Ishikawa (cell line): Measurements from ENCODE around the gene SLC49A4.

ENCODE experiments used
- CEBPB ChIP-seq: IDR thresholded peaks from 2 replicates; pipeline ENCODE4 v1.6.1; 2012
- CREB1 ChIP-seq: IDR thresholded peaks from 2 replicates; pipeline ENCODE4 v1.6.1; 2012; ENCODE audit warnings: low read depth
- EGR1 ChIP-seq: IDR thresholded peaks from 2 replicates; pipeline ENCODE4 v1.6.1; 2012
- EP300 ChIP-seq: IDR thresholded peaks from 2 replicates; pipeline ENCODE4 v1.6.1; 2012; ENCODE audit warnings: borderline replicate concordance
- FOXM1 ChIP-seq: IDR thresholded peaks from 2 replicates; pipeline ENCODE4 v1.6.1; 2012; ENCODE audit warnings: low read depth, borderline replicate concordance
- NFIC ChIP-seq: IDR thresholded peaks from 2 replicates; pipeline ENCODE4 v1.6.1; 2012
- RAD21 ChIP-seq: IDR thresholded peaks from 2 replicates; pipeline ENCODE4 v1.6.1; 2012; ENCODE audit warnings: low read depth
- TAF1 ChIP-seq: IDR thresholded peaks from 2 replicates; pipeline ENCODE4 v1.6.1; 2012; ENCODE audit warnings: low read depth, mild to moderate bottlenecking
- TCF12 ChIP-seq: IDR thresholded peaks from 2 replicates; pipeline ENCODE4 v1.6.1; 2012; ENCODE audit warnings: low read depth
- TEAD4 ChIP-seq: IDR thresholded peaks from 2 replicates; pipeline ENCODE4 v1.6.1; 2012
- YY1 ChIP-seq: IDR thresholded peaks from 2 replicates; pipeline ENCODE4 v1.6.1; 2012; ENCODE audit warnings: low read depth
- TF ChIP-seq, protein P1 (sequence below): IDR thresholded peaks from 2 replicates; pipeline ENCODE4 v1.6.1; 2012
- TF ChIP-seq, protein P2 (sequence below): IDR thresholded peaks from 2 replicates; pipeline ENCODE4 v1.6.1; 2012; ENCODE audit warnings: low read depth, mild to moderate bottlenecking
- TF ChIP-seq, protein P3 (sequence below): IDR thresholded peaks from 2 replicates; pipeline ENCODE4 v1.6.1; 2012

DNA sequence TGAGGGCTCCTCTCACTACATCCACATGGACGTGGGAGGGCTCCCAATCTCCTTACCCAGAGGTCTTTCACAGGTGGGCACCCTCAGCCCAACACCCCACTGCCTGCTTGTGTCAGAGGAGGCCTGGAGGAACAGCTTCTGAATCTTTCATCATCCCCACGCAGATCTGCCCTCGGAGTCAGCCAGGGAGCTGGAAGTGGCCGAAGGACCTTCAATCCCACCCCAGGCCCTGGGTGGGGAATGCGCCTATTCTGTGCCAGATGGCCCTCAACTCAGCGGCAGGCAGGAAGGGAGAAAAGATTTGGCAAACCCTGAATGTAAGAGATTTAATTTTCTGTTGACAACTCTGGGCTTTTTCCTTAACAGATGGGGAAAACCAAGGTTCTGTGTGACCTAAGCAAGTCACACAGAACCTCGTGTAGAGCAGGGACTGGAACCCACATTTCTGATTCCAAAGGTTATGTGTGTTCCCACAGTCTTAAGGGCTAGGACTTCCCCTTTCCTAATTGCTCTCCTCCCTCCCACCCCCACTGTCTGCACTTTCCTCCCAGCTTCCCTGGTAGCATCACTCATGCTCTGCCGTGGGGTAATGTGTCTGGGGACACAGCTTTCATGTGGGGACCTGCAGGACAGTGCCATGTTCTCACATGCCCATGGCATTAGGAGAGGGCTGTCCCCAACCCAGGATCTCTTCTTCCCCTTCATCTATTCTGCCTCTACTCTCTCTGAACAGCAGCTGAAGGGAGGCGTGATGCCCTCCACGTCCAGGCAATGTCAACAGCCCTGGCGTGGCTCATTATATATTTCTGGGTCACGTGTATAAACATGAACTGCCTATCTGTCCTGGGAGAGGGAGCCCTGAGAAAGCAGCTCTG lies 134.6 kb downstream of the SLC49A4 start:
- TF ChIP-seq, protein P1, sequence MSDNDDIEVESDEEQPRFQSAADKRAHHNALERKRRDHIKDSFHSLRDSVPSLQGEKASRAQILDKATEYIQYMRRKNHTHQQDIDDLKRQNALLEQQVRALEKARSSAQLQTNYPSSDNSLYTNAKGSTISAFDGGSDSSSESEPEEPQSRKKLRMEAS = no peak
- no peak for TF ChIP-seq EP300
- TF ChIP-seq TAF1 = no peak
- TF ChIP-seq RAD21 = no peak
- no peak for TF ChIP-seq CEBPB
- TF ChIP-seq, protein P2, sequence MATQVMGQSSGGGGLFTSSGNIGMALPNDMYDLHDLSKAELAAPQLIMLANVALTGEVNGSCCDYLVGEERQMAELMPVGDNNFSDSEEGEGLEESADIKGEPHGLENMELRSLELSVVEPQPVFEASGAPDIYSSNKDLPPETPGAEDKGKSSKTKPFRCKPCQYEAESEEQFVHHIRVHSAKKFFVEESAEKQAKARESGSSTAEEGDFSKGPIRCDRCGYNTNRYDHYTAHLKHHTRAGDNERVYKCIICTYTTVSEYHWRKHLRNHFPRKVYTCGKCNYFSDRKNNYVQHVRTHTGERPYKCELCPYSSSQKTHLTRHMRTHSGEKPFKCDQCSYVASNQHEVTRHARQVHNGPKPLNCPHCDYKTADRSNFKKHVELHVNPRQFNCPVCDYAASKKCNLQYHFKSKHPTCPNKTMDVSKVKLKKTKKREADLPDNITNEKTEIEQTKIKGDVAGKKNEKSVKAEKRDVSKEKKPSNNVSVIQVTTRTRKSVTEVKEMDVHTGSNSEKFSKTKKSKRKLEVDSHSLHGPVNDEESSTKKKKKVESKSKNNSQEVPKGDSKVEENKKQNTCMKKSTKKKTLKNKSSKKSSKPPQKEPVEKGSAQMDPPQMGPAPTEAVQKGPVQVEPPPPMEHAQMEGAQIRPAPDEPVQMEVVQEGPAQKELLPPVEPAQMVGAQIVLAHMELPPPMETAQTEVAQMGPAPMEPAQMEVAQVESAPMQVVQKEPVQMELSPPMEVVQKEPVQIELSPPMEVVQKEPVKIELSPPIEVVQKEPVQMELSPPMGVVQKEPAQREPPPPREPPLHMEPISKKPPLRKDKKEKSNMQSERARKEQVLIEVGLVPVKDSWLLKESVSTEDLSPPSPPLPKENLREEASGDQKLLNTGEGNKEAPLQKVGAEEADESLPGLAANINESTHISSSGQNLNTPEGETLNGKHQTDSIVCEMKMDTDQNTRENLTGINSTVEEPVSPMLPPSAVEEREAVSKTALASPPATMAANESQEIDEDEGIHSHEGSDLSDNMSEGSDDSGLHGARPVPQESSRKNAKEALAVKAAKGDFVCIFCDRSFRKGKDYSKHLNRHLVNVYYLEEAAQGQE = no peak
- TF ChIP-seq CREB1 = no peak
- TF ChIP-seq NFIC = no peak
- TF ChIP-seq FOXM1 = no peak
- TF ChIP-seq, protein P3, sequence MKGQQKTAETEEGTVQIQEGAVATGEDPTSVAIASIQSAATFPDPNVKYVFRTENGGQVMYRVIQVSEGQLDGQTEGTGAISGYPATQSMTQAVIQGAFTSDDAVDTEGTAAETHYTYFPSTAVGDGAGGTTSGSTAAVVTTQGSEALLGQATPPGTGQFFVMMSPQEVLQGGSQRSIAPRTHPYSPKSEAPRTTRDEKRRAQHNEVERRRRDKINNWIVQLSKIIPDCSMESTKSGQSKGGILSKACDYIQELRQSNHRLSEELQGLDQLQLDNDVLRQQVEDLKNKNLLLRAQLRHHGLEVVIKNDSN = no peak
- no peak for TF ChIP-seq TEAD4
- TF ChIP-seq YY1 = no peak
- no peak for TF ChIP-seq EGR1
- TF ChIP-seq TCF12 = no peak
